ENCODE results near the gene OPTC. TPM values are rescaled to one million over a fixed set of nuclear protein-coding genes. Genes with fewer than 3 reads are reported as not detected.

Gene OPTC
- polyA plus RNA-seq, 1 experiment: not detected

- H3K27ac ChIP-seq (ENCODE audit: low read depth, low read length): peak overlapping the region; percentile 98
- no peak for DNase-seq (ENCODE audit: low read depth, low spot score)
- ChIA-PET CTCF (no interaction called here), POLR2A (interaction anchor here (0.6 kb wide), 1 partner anchor 225 kb away, joined by 5 read pairs; no protein-coding TSS in a partner anchor)
- no peak for TF ChIP-seq CTCF (IDR thresholded peaks at IDR 0.05; ENCODE audit: low read depth, low read length)
- no peaks in the 10 kb centered on the region for H3K27me3 ChIP-seq (ENCODE audit: control insufficient read depth, insufficient read depth, low read length)
- no peaks in the 10 kb centered on the region; the same call in 1 of the 2 replicates for H3K9me3 ChIP-seq (ENCODE audit: control insufficient read depth, insufficient read depth, low read length)
- no peak overlapping the region for H3K4me3 ChIP-seq (ENCODE audit: low read depth, low read length)
These were observed 61.1 kb downstream of the OPTC start for GRCh38 chr1:203555076-203555475.

- Histone ChIP-seq H3K27ac (ENCODE audit: low read depth, low read length) (peak overlapping the region; percentile 98), H3K4me3 (ENCODE audit: low read depth, low read length) (no peak overlapping the region), H3K9me3 (ENCODE audit: control insufficient read depth, insufficient read depth, low read length) (no peaks in the 10 kb centered on the region; the same call in 1 of the 2 replicates), H3K27me3 (ENCODE audit: control insufficient read depth, insufficient read depth, low read length) (no peaks in the 10 kb centered on the region)
- POLR2A ChIA-PET: interaction anchor here (0.5 kb wide), 1 partner anchor 491 kb away, joined by 4 read pairs; no protein-coding TSS in a partner anchor
- CTCF ChIA-PET: no interaction called here
- no peak for TF ChIP-seq CTCF (IDR thresholded peaks at IDR 0.05; ENCODE audit: low read depth, low read length)
- no peak for DNase-seq (ENCODE audit: low read depth, low spot score)
These were observed 61.6 kb downstream of the OPTC start for GRCh38 chr1:203555511-203556046.

- no peak for DNase-seq (ENCODE audit: low read depth, low spot score)
- no peak for TF ChIP-seq CTCF (IDR thresholded peaks at IDR 0.05; ENCODE audit: low read depth, low read length)
- ChIA-PET POLR2A (interaction anchor here (0.5 to 1.4 kb wide), 3 partner anchors 22 to 490 kb away, joined by 3 to 4 read pairs (median 4); no protein-coding TSS in a partner anchor), CTCF (no interaction called here)
- peak overlapping the region; percentile 98 for H3K27ac ChIP-seq (ENCODE audit: low read depth, low read length)
- H3K27me3 ChIP-seq (ENCODE audit: control insufficient read depth, insufficient read depth, low read length): no peaks in the 10 kb centered on the region
- H3K9me3 ChIP-seq (ENCODE audit: control insufficient read depth, insufficient read depth, low read length): no peaks in the 10 kb centered on the region; the same call in 1 of the 2 replicates
- no peak overlapping the region for H3K4me3 ChIP-seq (ENCODE audit: low read depth, low read length)
These were observed 62.3 kb downstream of the OPTC start for GRCh38 chr1:203556047-203556851.

GRCh38 chr1:203557390-203557789, 63.4 kb downstream of the OPTC start:
- Histone ChIP-seq H3K9me3 (ENCODE audit: control insufficient read depth, insufficient read depth, low read length) (no peaks in the 10 kb centered on the region; the same call in 1 of the 2 replicates), H3K27me3 (ENCODE audit: control insufficient read depth, insufficient read depth, low read length) (no peaks in the 10 kb centered on the region), H3K27ac (ENCODE audit: low read depth, low read length) (peak overlapping the region; percentile 98), H3K4me3 (ENCODE audit: low read depth, low read length) (no peak overlapping the region)
- TF ChIP-seq CTCF (IDR thresholded peaks at IDR 0.05; ENCODE audit: low read depth, low read length): no peak
- no peak for DNase-seq (ENCODE audit: low read depth, low spot score)
- ChIA-PET POLR2A (interaction anchor here (0.8 to 1.9 kb wide), 8 partner anchors 12 to 212 kb away, joined by 3 to 7 read pairs (median 4); no protein-coding TSS in a partner anchor), CTCF (interaction anchor here (0.5 kb wide), 1 partner anchor 194 kb away, joined by 3 read pairs; no protein-coding TSS in a partner anchor)

All from AG04450 (cell line).